TTC549 (cell line): ENCODE data around the gene ARFGAP1.
"Not testable (repeated sequence)": the region's sequence is repeated elsewhere in the genome, so short reads cannot be mapped to it uniquely, and the experiment has no call there.

Experiments used
- FAIRE-seq: peaks from 2 replicates; lab custom pipeline; 2012; peaks lifted over from hg19 to GRCh38; lab: Jason Lieb, UNC

The ARFGAP1 gene

GRCh38 chr20:63241272-63241671 lies 31.3 kb upstream of the ARFGAP1 start:
- FAIRE-seq: no peak

GRCh38 chr20:63242736-63243135 lies 29.9 kb upstream of the ARFGAP1 start:
- FAIRE-seq: no peak

- no peak for FAIRE-seq
Measured at GRCh38 chr20:63243604-63244247, 28.9 kb upstream of the ARFGAP1 start.

GRCh38 chr20:63244468-63244867 lies 28.1 kb upstream of the ARFGAP1 start:
- no peak for FAIRE-seq

- no peak for FAIRE-seq
Measured at GRCh38 chr20:63246490-63247288, 25.9 kb upstream of the ARFGAP1 start.

- FAIRE-seq: no peak
Measured at GRCh38 chr20:63247671-63248228, 24.9 kb upstream of the ARFGAP1 start.

- no peak for FAIRE-seq
Measured at GRCh38 chr20:63248835-63249591, 23.6 kb upstream of the ARFGAP1 start.

- no peak for FAIRE-seq
Measured at GRCh38 chr20:63249891-63250290, 22.7 kb upstream of the ARFGAP1 start.

GRCh38 chr20:63251350-63251749 lies 21.3 kb upstream of the ARFGAP1 start:
- FAIRE-seq: not testable (repeated sequence)

GRCh38 chr20:63252284-63252711 lies 20.3 kb upstream of the ARFGAP1 start:
- FAIRE-seq: no peak

GRCh38 chr20:63253065-63253437 lies 19.6 kb upstream of the ARFGAP1 start:
- FAIRE-seq: no peak

- FAIRE-seq: no peak
Measured at GRCh38 chr20:63253438-63254231, 19.0 kb upstream of the ARFGAP1 start.

GRCh38 chr20:63254232-63254605 lies 18.4 kb upstream of the ARFGAP1 start, which contains the start of gene NKAIN4:
Gene NKAIN4 (minus strand): TSS chr20:63254463. CDS start chr20:63254450, 13 bp downstream.
- FAIRE-seq: no peak

GRCh38 chr20:63254606-63255384 lies 17.8 kb upstream of the ARFGAP1 start:
- no peak for FAIRE-seq

- FAIRE-seq: no peak
Measured at GRCh38 chr20:63255931-63256704, 16.5 kb upstream of the ARFGAP1 start.

GRCh38 chr20:63256954-63257353 lies 15.7 kb upstream of the ARFGAP1 start:
- FAIRE-seq: no peak

- no peak for FAIRE-seq
Measured at GRCh38 chr20:63257629-63258028, 15.0 kb upstream of the ARFGAP1 start.

- no peak for FAIRE-seq
Measured at GRCh38 chr20:63258781-63259180, 13.8 kb upstream of the ARFGAP1 start.

- no peak for FAIRE-seq
Measured at GRCh38 chr20:63259734-63260460, 12.7 kb upstream of the ARFGAP1 start.

GRCh38 chr20:63260521-63260920 lies 12.1 kb upstream of the ARFGAP1 start:
- no peak for FAIRE-seq
